ENCODE results near the gene BCL7A. TPM values are rescaled to one million over a fixed set of nuclear protein-coding genes. Genes with fewer than 3 reads are reported as not detected.

The BCL7A gene
- total RNA-seq, 2 experiments from 2014 or later, result 6.3 to 7.3 TPM

DNA sequence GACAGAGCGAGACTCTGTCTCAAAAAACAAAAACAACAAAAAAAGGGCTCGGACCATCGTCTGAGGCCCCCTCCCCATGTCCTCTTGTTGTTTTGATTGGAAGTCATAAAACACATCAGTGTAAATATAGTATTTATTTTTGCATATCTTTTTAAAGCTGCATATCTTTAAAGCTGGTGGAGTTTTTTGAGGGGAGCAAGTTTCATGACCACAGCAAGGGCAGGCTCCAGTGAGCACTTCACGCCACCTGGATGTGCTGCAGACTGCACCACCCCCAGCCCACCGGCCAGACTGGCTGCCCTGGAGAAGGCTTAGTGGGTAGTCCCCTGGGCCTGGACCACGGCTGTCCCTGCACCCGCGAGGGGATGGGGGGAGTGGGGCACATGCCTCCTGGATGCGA is 11.9 kb upstream of the BCL7A start:
- no peak for ATAC-seq (ENCODE audit: low read depth)
- POLR2A ChIA-PET, result interaction anchor here (1.5 kb wide), 1 partner anchor 12 kb away, joined by 3 read pairs; the partner anchor contains the start of gene BCL7A

DNA sequence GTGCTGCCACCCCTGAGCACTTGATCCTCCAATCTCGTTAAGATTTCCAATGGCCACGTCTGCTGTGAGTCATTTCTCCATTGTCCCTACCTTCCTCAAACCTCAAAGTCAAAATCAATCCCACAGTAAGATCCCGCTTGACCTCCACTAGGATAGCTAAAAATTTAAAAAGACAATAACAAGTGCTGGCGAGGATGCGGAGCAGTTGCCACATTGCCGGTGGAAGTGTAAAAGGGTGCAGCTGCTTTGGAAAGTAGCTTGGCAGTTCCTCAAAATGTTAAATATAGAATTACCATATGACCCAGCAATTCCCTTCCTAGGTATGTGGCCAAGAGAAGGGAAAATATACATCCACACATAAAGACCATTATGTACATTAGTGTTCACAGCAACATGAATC is 9.5 kb upstream of the BCL7A start:
- POLR2A ChIA-PET, result no interaction called here
- peaks cover 8% of the 10 kb centered on the region for H3K27me3 Mint-ChIP-seq
- H3K36me3 Mint-ChIP-seq, result no peaks in the 10 kb centered on the region
- H3K27ac Mint-ChIP-seq, result no peak overlapping the region
- H3K9me3 Mint-ChIP-seq, result no peaks in the 10 kb centered on the region
- H3K4me1 Mint-ChIP-seq, result no peaks in the 10 kb centered on the region
- no peak for ATAC-seq (ENCODE audit: low read depth)
- DNase-seq, result no peak
- H3K4me3 Mint-ChIP-seq, result no peak overlapping the region

More for the DNA sequence above, 11.9 kb upstream of the BCL7A start:
- H3K36me3 Mint-ChIP-seq, result no peaks in the 10 kb centered on the region
- no peak overlapping the region for H3K4me3 Mint-ChIP-seq
- no peak overlapping the region for H3K27ac Mint-ChIP-seq
- H3K4me1 Mint-ChIP-seq, result peaks cover 11% of the 10 kb centered on the region
- peaks cover 8% of the 10 kb centered on the region for H3K27me3 Mint-ChIP-seq
- H3K9me3 Mint-ChIP-seq, result no peaks in the 10 kb centered on the region
- no peak for DNase-seq

GRCh38 chr12:122013136-122013535 is 8.5 kb upstream of the BCL7A start:
- H3K36me3 Mint-ChIP-seq, result no peaks in the 10 kb centered on the region
- ATAC-seq (ENCODE audit: low read depth), result no peak
- peaks cover 3% of the 10 kb centered on the region for H3K27me3 Mint-ChIP-seq
- no peak overlapping the region for H3K27ac Mint-ChIP-seq
- no peaks in the 10 kb centered on the region for H3K4me1 Mint-ChIP-seq
- no peak for DNase-seq
- H3K9me3 Mint-ChIP-seq, result no peaks in the 10 kb centered on the region
- H3K4me3 Mint-ChIP-seq, result no peak overlapping the region
- POLR2A ChIA-PET, result no interaction called here

DNA sequence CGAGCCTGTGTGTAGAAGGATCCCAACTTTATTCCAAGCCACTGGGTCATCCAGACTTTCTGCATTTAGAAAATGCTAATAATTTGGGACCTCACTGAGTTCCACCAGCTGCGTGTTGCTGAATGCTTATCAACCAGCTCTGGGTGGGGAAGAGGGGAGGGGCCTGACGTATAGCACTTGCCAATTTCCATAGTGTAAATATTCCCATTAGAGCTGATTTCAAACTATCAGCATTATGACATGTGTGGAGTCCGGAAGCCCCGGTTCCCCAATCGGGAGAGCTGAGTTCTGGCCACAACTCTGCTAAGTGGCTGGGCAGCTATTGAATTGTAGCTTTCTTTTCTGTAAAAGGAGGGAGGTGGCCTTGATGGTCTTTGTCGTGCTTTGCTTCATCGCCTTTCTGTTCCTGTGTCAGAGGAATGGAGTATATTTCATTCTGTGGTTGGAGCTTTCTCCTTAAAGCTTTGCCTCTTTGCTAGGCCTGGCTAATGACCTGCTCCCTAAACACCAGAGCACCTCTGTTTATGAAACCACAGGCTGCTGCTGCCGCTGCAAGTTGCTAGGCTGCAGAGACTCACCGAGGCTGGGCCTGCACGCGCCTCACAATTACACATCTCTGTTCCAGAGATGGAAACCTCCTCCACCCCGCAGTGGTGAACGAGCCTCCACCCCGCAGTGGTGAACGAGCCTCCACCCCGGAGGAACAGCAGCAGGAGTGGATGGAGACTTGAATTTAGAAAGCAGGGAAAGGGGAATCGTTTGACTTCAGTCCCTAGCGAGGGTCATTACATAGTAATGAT is 7.7 kb upstream of the BCL7A start:
- Mint-ChIP-seq H3K36me3 (peaks cover 2% of the 10 kb centered on the region), H3K9me3 (peaks cover 1% of the 10 kb centered on the region), H3K4me1 (no peaks in the 10 kb centered on the region), H3K4me3 (no peak overlapping the region), H3K27me3 (peaks cover 5% of the 10 kb centered on the region), H3K27ac (no peak overlapping the region)
- POLR2A ChIA-PET, result interaction anchor here (0.5 kb wide), 1 partner anchor 394 kb away, joined by 3 read pairs; no protein-coding TSS in a partner anchor
- DNase-seq (no peak), ATAC-seq (ENCODE audit: low read depth) (no peak)

- POLR2A ChIA-PET, result no interaction called here
- Mint-ChIP-seq H3K36me3 (peaks cover 3% of the 10 kb centered on the region), H3K4me3 (no peak overlapping the region), H3K27me3 (peaks cover 7% of the 10 kb centered on the region), H3K27ac (no peak overlapping the region), H3K4me1 (no peaks in the 10 kb centered on the region), H3K9me3 (peaks cover 1% of the 10 kb centered on the region)
- DNase-seq, result no peak
- ATAC-seq (ENCODE audit: low read depth), result no peak
Measured at GRCh38 chr12:122014781-122015180, 6.9 kb upstream of the BCL7A start.

- Mint-ChIP-seq H3K27me3 (peaks cover 25% of the 10 kb centered on the region), H3K36me3 (peaks cover 3% of the 10 kb centered on the region), H3K4me3 (no peak overlapping the region), H3K4me1 (peaks cover 10% of the 10 kb centered on the region), H3K9me3 (peaks cover 1% of the 10 kb centered on the region), H3K27ac (no peak overlapping the region)
- POLR2A ChIA-PET, result no interaction called here
- DNase-seq, result no peak
- no peak for ATAC-seq (ENCODE audit: low read depth)
Measured at GRCh38 chr12:122018457-122018856, 3.2 kb upstream of the BCL7A start.

DNA sequence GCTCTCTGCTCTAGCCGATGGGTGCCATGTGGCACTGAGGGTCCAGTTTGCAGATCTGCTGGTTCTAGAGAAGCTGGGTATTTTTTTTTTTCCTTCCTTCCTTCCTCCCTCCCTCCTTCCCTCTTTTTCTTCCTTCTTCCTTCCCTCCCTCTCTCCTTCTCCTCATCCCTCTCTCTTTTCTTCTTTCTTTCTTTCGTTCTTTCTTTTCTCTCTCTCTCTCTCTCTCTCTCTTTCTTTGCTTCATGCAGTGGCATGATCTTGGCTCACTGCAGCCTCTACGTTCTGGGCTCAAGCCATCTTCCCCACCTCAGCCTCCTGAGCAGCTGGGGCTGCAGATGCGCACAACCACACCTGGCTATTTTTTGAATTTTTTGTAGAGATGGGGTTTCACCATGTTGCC is 2.7 kb upstream of the BCL7A start:
- Mint-ChIP-seq H3K27ac (peak overlapping the region; percentile 49), H3K4me3 (no peak overlapping the region), H3K9me3 (peaks cover 1% of the 10 kb centered on the region), H3K36me3 (peaks cover 3% of the 10 kb centered on the region), H3K27me3 (peaks cover 25% of the 10 kb centered on the region), H3K4me1 (peaks cover 10% of the 10 kb centered on the region)
- no peak for DNase-seq
- ATAC-seq (ENCODE audit: low read depth), result no peak
- POLR2A ChIA-PET, result no interaction called here

DNA sequence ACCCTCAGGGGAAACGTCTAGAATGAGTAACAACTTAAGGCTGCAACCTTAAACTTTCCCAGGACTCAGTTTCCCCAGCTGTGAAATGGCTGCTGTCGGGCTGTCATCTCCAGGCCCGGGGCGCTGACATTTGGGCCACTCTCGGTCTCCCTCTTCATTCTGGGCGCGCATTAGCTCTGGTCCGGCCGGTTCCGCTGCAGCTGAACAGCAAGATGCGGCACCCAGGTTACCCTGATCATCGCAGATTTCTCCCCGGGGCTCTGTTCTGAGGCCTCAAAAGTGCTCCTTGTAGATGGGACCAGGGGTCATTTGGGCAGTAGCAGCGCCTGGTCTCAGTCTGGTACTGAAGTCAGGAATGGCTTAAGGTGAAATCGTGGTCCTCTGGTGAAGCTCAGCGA is 890 bp upstream of the BCL7A start:
- H3K4me3 Mint-ChIP-seq, result peak overlapping the region; percentile 86
- H3K27me3 Mint-ChIP-seq, result peaks cover 25% of the 10 kb centered on the region
- POLR2A ChIA-PET, result interaction anchor here (0.9 to 1.1 kb wide), 3 partner anchors 11 to 29 kb away, joined by 3 to 6 read pairs (median 3); no protein-coding TSS in a partner anchor
- H3K4me1 Mint-ChIP-seq, result peaks cover 10% of the 10 kb centered on the region
- peaks cover 3% of the 10 kb centered on the region for H3K36me3 Mint-ChIP-seq
- DNase-seq, result no peak
- peaks cover 1% of the 10 kb centered on the region for H3K9me3 Mint-ChIP-seq
- no peak overlapping the region for H3K27ac Mint-ChIP-seq
- ATAC-seq (ENCODE audit: low read depth), result no peak

- DNase-seq (no peak), ATAC-seq (ENCODE audit: low read depth) (peak; percentile 7)
- peaks cover 25% of the 10 kb centered on the region for H3K27me3 Mint-ChIP-seq
- H3K27ac Mint-ChIP-seq, result peak overlapping the region; percentile 70
- peaks cover 3% of the 10 kb centered on the region for H3K36me3 Mint-ChIP-seq
- POLR2A ChIA-PET, result interaction anchor here (0.5 to 1.1 kb wide), 4 partner anchors 11 to 130 kb away, joined by 3 to 6 read pairs (median 3); no protein-coding TSS in a partner anchor
- peaks cover 10% of the 10 kb centered on the region for H3K4me1 Mint-ChIP-seq
- peaks cover 1% of the 10 kb centered on the region for H3K9me3 Mint-ChIP-seq
- H3K4me3 Mint-ChIP-seq, result peak overlapping the region; percentile 86
Measured at GRCh38 chr12:122021193-122021821, 377 bp upstream of the BCL7A start.

GRCh38 chr12:122022393-122023338 is 982 bp downstream of the BCL7A start:
- Mint-ChIP-seq H3K4me3 (peak overlapping the region; percentile 83), H3K36me3 (peaks cover 3% of the 10 kb centered on the region), H3K27ac (peak overlapping the region; percentile 38), H3K9me3 (peaks cover 1% of the 10 kb centered on the region), H3K4me1 (peaks cover 10% of the 10 kb centered on the region), H3K27me3 (peaks cover 25% of the 10 kb centered on the region)
- DNase-seq (peak; percentile 69), ATAC-seq (ENCODE audit: low read depth) (peak; percentile 32)
- POLR2A ChIA-PET, result interaction anchor here (0.6 to 1.5 kb wide), 4 partner anchors 31 to 244 kb away, joined by 3 to 7 read pairs (median 4); partner anchors contain the start of genes CFAP251, MLXIP and VPS33A

GRCh38 chr12:122023339-122024131 is 1.9 kb downstream of the BCL7A start:
- peaks cover 3% of the 10 kb centered on the region for H3K36me3 Mint-ChIP-seq
- peaks cover under 1% of the 10 kb centered on the region for H3K9me3 Mint-ChIP-seq
- H3K4me1 Mint-ChIP-seq, result peaks cover 12% of the 10 kb centered on the region
- DNase-seq, result no peak
- peaks cover 21% of the 10 kb centered on the region for H3K27me3 Mint-ChIP-seq
- peak overlapping the region; percentile 83 for H3K4me3 Mint-ChIP-seq
- peak; percentile 8 for ATAC-seq (ENCODE audit: low read depth)
- POLR2A ChIA-PET, result interaction anchor here (0.6 to 1.5 kb wide), 4 partner anchors 31 to 243 kb away, joined by 3 to 7 read pairs (median 4); partner anchors contain the start of genes CFAP251, MLXIP and VPS33A
- peak overlapping the region; percentile 38 for H3K27ac Mint-ChIP-seq

GRCh38 chr12:122024132-122024785 is 2.6 kb downstream of the BCL7A start:
- H3K27ac Mint-ChIP-seq, result no peak overlapping the region
- ATAC-seq (ENCODE audit: low read depth) (no peak), DNase-seq (no peak)
- H3K27me3 Mint-ChIP-seq, result peaks cover 21% of the 10 kb centered on the region
- H3K4me3 Mint-ChIP-seq, result no peak overlapping the region
- H3K36me3 Mint-ChIP-seq, result no peaks in the 10 kb centered on the region
- no peaks in the 10 kb centered on the region for H3K9me3 Mint-ChIP-seq
- POLR2A ChIA-PET, result interaction anchor here (1.5 kb wide), 1 partner anchor 32 kb away, joined by 4 read pairs; no protein-coding TSS in a partner anchor
- peaks cover 17% of the 10 kb centered on the region for H3K4me1 Mint-ChIP-seq

Measured in activated naive CD8-positive, alpha-beta T cell treated with anti-CD3 and anti-CD28 coated beads, Interleukin-2, amount 10 ng/mL, durations not matched to agents 7 days and 5 days (primary cell).